Endometrium (tissue), 2 donors: ENCODE data around the gene NEDD4L.
"Not testable (repeated sequence)": the region's sequence is repeated elsewhere in the genome, so short reads cannot be mapped to it uniquely, and the experiment has no call there.

Source experiments
- FAIRE-seq: peaks from 2 replicates; lab custom pipeline; 2012; peaks lifted over from hg19 to GRCh38; lab: Jason Lieb, UNC
- donor health status: control.
- donor health status: control.

The NEDD4L gene

DNA sequence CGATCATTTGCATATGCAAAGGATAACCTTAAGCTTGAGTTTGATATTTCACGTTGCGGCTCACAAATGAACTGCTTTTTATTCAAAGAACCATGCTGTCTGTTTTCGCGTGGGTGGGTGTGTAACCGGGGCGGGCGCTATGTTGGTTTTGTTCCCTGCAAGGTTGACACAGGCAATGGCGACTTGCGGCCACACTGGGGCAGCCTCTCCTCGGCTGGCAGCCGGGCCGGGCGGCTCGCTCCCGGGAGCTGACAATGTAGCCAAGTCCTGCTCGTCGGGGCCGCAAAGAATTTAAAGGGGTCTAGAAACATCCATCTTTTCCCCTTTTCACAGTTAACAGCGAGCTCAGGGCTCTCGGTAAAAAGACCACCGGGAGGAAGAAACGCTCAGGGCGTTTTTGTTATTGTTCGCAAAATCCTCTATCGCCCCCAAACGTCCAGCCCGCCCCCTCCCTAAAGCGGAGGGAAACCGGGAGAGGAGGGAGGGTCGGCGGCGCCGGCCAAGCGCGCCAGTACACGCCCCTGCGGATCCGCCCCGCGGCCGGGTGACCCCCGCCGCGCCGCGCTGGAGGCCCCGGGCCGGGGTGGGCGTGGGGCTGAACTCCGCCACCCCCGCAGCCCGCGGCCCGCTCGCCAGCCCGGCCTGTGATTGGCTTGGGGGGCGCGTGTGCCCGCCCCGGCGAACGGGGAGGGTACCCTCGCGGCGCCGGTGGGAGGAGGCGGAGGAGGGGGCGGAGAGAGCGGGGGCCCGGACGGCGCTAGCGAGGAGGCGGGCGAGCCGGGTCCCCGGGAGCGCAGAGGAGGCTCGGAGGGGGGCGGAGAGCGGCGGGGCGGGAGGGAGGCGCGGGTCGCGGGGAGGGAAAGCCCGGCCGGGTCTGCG is at the start of gene NEDD4L:
Gene NEDD4L, plus strand, starts transcription at position 736 of the 879 bp plus-strand sequence. CDS start 435 bp downstream, outside the sequence.
- no peak for FAIRE-seq

DNA sequence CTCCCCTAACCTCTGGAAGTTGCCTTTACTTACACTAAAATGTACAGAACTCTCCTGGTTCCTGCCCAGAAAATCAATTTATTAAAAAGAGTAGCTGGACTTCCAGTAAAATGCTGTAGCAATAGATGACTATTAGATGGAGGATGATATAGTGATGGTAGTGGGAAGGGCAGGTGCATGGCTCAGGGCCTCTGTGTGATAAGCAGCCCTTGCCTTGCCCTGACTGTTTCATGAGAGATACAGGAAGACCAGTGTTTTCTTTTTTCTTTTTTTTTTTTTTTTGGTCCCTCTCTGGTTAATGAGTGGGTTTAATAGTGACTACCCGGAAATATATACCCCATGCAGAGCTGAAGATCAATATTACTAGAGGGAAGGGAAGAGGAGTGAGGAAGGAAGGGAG is 48.7 kb upstream of the NEDD4L start:
- no peak for FAIRE-seq

DNA sequence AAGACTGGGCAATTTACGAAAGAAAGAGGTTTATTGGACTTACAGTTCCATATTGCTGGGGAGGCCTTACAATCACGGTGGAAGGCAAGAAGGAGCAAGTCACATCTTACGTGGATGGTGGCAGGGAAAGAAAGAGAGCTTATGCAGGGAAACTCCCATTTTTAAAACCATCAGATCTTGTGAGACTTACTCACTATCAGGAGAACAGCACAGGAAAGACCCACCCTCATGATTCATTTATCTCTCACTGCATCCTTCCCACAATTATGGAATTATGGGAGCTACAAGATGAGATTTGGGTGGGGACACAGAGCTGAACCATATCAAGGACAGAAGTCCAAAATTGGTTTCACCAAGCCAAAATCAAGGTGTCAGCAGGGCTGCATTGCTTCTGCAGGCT is 47.1 kb upstream of the NEDD4L start:
- FAIRE-seq, result not testable (repeated sequence)

DNA sequence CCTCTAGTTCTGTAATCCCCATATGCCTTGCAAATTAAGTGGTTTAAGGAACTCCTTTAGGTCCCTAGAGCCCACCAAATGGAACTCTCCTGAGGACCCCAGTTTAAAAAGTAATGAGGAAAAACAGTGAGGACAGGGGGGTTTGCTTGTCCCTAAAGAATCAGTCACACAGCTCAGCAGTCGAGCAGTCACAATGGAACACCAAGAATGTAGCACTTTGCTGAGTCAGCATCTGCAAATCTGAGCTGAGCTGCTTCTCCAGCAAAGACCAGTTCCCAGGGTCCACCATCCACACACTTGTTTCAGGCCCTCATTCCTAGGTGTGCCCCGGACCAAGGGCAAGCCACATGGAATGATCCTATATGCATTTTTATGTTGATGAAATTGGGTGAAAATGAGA is 46.2 kb upstream of the NEDD4L start:
- FAIRE-seq, result no peak

DNA sequence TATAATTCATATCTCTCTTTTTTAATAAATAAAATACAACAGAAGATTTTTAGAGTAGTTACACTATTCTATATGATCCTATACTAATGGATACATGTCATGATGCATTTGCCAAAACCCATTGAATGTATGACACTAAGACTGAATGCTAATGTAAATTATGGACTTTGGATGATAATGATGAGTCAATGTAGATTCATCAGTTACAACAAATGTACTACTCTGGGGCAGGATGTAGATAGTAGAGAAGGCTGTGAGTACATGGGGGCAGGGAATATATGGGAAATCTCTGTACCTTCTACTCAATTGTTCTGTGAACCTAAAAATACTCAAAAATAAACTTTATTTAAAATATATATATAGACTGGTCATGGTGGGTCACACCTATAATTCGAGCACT is 45.6 kb upstream of the NEDD4L start:
- no peak for FAIRE-seq

DNA sequence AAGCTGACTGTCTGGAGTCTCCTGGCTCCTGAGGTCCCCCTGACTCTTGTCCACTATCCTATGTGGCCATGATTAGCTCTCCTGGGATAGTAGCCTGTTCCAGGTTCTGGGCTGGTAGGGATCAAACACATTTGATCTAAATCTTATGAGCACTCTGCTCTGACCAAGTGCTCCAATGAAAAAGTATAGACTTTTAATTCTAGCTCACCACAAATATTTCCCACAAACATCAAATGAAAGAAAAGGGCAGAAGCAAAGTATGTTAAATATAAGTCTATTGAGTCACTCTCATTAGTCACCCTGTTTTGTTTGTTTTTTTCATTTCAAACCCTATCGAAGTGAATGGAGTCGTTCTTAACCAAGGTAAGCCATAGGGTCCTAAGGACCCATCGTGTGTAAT is 39.7 kb upstream of the NEDD4L start:
- FAIRE-seq, result no peak

DNA sequence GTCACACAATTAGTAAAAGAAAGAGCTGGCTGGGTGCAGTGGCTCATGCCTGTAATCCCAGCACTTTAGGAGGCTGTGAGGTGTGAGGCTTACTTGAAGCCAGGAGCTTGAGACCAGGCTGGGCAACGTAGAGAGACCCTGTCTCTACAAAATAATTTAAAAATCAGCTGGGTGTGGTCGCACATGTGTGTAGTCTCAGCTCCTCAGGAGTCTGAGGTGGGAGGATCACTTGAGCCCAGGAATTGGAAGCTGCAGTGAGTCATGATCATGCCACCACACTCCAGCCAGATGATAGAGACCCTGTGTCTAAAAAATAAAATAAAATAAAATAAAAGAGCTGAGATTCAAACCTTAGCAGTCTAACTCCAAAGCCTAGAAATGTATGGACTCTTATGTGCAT is 39.0 kb upstream of the NEDD4L start:
- FAIRE-seq, result no peak

DNA sequence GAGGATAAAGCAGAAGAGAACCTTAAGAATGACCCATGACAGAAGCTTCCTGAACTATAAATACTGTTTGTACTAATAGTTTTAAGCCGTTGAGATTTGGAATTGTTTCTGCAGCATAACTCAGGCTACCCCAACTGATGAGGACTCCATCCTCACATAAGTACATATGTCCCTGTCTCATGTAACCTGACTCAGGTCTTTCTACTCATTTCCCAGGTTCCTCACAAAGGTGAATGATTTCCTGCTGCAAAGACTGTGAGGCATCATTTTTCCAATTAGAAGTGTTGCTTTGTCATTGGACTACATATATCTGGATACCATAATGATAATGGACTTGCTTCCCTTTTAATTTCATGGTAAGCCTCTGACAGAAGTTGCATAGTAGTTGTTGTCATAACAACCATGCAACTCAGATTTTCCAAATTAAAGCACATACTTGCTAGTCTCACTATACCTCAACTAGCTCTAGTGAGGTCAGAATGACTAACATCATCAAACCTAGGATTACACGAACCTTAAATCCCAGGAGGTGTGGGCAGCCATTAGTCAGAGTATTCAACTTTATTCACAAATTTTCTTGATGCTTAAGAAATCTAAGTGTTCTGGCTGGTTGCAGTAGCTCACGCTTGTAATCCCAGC is 38.0 kb upstream of the NEDD4L start:
- FAIRE-seq, result no peak

DNA sequence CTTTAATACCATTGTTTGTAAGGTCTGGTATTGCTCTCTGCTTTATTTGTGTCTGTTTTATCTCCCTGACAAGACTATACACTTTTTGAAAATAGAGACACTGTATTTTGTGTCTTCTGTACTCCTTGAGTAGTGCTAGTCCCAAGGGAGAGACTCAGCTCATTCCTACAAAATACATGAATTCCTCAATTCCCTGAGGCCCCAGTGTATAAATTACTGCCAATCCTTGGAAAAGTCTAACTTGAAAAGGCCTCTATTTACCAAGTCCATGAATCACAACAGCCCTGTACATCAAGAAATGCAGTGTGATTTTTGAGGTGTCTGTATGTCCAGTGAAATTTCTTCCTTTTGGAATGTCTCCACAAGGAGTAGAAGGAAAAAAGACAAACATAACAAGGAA is 34.9 kb upstream of the NEDD4L start:
- FAIRE-seq, result no peak

DNA sequence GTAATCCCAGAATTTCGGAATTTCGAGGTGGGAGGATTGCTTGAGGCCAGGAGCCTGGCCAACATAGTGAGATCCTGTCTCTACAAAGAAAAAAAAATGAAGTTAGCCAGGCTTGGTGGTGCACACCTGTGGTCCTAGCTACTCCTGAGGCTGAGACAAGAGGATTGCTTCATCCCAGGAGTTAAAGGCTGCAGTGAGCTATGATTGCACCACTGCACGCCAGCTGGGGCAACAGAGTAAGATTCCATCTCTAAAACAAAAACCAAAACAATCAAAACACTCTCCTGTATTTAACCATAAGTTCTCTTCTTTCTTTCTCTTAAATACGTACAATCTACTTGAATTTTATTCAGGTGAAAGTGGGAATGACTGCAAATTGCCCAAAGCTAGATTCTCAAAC is 33.8 kb upstream of the NEDD4L start:
- FAIRE-seq, result no peak

DNA sequence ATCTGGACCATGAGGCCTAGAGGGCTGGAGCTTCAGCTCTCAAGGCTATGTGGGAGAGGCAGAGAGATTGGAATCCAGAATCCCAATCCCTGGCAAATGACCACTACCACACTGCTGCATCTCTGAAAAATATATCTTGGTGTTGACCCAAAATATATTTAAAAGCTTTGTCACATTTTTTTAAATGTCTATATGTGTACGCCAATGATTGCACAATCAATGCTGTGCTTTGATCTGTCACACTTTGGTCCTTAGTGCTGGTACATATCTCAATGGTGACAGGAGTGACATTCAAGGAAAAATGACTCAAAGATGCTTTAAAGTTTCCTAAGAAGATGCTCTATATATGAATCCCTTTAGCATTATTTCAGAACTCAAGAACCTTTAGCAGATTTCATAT is 31.7 kb upstream of the NEDD4L start:
- no peak for FAIRE-seq

DNA sequence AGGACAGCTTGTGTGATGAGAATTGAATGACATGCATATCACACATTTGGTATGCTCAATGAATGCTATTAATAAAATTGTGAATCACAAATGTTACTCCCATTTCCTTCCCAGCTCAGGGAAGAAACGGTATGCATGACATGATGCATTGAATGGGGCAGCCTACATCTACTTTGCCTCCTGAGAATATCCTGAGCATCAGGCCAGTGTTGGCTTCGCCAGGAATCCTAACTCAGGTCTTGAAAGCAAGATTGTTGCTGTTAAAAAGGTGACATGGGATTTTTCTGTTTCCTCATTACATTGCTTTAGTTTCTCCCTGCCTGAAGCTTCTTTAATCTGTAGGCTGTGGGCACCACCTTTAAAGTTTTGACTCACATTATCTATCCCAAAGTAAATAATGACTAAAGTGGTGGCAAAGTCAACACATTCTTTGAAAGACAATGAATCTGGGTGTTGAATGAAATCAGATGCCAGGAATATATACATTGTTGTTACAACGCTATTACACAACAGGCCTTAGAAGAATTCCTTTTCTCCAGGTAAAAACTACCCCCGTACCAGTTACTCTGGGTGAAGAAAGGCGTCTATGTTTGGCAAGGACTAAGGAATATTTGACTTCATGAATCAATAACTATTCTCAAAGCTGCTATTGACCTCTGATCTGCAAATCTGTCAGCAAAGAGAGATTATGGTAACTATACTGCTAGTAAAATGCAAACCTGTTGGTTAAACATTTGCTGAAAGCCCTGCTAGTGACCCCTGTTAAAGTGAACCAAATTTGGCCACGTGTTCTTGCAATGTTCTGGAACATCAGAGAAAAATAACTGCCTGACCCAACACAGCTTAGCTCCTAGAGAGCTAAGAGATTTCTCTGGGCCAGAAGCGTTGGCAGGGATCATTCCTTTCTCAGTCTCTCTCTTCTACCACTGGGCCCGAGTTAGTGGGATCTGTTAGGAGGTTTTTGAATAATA is 30.5 kb upstream of the NEDD4L start:
- no peak for FAIRE-seq

DNA sequence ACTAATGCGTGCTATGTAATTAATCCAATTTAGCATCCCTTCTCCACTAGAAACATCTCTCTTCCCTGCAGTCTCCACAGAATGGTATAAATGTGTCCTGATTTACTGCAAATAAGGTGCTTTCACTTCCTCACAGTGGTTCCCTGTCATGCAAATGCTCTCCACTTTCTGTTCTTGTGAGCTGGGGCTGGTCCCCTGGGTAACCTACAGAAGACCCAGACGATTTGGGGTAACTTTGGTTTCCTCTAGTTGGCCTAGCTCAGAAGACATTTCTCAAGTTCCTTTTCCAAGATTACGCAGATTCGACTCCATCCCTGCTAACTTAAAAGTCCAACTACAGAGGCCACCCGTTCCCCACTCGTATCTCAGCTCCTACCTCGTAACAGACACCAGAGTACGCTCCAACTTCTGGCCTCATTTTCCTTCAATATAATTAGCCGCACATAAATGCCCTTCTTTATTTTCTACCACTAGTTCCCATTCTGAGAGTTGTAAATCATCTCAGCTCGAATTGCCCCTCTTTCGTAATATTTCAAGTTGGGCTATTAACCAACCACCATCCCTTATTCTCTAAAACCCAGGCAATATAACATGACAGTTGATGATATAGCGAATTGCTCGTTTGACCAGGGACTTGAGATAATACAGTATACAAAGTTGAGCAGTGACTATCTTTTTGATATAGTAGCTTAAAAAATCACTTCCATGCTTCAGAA is 28.8 kb upstream of the NEDD4L start:
- no peak for FAIRE-seq

DNA sequence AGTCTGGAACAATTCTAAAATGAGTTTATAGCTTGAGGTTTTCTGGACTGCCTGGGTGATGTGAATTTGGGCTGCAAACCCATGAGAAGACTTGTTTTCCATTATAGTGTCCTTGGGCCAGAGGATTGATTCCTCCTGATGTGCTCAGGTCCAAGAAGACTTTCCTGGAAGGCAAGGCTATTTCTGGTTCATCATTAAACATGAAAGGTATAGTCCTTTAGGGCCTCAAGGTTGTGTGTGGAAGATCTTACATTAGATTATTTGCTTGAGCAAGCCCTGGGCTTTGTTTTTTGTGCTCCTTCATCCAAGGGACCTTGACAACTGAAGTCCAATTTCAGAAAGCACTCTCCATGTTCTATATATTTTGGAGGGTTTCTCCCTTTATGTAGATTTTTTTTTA is 26.8 kb upstream of the NEDD4L start:
- no peak for FAIRE-seq

DNA sequence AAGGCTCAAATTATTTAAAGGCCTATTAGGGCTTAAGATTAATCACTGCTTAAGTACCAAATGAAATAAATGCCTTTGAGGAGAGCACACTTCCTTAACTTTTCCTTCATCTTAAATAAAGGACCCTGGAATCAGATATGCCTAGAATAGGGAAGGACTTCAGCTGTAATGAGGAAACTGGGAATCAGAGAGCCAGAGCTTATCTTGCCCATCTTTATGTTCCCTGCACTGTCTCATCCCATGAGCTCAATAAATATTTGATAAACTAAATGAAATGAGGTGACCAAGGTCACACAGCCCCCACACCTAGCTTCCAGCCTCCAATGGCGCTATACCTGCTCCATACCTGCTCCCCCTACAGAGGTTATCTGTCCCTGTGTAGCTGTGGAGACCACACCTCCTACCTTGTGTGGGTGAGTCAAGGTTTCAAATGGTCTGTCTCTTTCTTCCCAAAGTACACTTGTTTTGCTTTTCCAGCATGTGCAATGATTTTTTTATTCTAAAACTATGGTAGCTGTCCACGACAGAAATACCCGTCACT is 23.4 kb upstream of the NEDD4L start:
- no peak for FAIRE-seq

DNA sequence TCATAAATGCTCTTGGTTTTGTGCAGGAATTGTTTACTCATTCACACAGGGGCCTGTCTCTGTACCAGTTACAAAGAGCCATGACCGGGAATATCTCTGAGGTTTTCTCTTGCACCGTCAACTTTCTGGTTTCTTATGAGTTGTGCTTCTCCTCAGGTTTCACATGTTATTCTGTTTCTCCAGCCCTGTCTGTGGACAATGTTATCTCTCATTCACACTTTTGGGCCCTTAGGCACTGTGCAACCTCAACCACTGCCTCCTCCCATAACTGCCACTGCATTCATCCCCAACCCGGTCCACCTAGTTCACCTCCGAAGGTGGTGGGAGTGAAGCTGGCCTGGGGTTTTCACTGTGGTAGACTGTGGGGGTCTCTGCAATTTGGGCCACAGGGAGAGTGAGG is 22.5 kb upstream of the NEDD4L start:
- FAIRE-seq, result no peak

DNA sequence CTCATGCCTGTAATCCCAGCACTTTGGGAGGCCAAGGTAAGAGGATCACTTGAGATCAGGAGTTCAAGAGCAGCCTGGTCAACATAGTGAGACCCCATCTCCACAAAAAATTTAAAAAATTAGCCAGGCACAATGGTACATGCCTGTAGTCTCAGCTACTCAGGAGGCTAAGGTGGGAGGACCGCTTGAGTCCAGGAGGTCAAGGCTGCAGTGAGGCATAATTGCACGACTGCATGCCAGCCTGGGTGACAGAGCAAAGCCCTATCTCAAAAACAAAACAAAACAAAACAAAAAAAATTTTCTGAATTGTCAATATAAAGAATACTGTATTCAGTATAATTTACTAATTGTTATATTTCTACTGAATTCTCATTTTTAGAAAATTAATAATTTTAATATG is 20.9 kb upstream of the NEDD4L start:
- peak; percentile 31 for FAIRE-seq

DNA sequence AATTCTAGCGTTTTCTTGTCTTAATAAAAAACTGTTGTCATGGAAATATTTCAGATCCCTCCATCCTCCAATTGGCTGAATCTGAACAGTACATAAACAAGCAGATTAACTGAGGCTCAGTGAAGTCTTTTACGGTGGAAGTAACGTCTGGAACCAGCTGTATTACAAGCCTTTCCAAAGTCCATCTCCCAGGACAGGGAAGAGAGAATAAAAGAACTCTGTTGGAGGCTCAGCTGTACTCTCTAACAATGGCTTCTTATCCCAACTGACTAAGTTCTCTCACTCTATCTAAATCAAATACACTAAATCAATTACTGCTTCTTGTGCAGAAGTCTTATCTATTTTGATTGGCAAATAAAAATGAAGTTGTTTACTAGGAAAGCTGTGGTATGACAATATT is 19.9 kb upstream of the NEDD4L start:
- no peak for FAIRE-seq

DNA sequence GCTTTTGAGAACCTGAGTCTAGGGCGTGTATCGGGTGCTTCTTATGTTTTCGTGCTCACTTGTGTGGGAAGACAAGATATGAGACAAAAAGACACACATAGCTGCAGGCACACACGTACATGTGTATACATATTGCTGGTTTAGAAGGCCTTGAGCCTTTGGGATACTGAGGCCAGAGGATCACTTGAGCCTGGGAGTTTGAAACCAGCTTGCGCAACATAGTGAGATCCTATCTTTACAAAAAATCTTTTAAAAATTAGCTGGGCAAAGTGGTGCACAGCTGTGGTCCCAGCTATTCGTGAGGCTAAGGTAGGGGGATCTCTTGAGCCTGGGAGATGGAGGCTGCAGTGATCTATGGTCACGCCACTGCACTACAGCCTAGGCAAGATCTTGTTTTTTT is 18.8 kb upstream of the NEDD4L start:
- FAIRE-seq, result no peak

DNA sequence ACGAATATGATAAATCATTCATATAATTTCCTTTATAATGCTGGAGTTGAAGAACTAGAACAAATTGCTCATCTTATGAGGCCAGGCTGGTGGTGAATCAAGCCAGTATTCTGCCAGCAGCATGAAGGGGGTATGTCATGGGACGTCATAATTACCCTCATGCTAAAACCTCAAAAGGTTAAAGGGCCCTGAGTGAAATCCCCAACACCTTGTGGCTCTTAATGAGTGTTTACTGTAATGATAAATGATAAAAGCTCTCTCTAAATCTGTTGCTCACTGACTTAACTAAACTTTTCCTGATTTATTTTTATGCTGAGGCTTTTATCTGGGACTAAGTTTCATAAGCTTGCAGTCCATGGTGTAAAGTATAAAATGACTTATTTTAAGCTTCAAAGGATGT is 18.3 kb upstream of the NEDD4L start:
- no peak for FAIRE-seq

DNA sequence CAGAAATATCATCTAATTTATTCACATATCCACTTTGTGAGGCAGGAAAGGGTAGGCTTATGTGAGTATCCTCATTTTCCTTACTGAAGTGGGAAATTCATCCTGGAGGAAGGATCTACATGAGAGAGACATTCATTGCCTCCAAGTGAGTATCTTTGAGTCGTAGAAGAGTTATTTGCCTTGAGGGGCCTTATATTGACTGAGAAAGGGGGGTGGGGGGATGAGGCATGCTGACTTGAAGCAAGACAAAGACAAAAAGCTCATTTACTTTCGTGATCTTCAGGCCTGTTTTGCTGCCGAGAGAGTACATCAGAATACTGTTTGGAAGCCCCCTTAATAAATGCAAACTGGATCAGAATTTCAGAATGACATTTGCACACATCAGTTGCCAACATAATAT is 17.6 kb upstream of the NEDD4L start:
- no peak for FAIRE-seq

DNA sequence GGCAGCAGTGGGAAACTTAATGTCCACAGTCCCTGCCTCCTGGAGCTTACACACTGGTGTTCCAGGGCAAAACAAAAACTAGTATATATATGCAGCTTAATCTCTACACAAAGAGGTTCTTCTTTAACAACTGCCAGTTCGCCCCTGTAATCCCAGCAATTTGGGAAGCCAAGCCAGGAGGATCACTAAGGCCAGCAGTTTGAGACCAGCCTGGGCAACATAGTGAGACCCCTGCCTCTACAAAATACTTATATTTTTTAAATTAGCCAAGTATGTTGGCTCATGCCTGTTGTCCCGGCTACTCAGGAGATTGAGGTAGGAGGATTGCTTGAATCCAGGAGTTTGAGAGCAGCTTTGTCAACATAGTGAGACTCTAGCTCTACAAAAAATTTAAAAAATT is 17.2 kb upstream of the NEDD4L start:
- FAIRE-seq, result no peak
